SK-N-SH (cell line): ENCODE data around the gene GNL2. TPM values are rescaled to one million over a fixed set of nuclear protein-coding genes. Genes with fewer than 3 reads are reported as not detected.

Experiments used
- CTCF ChIA-PET: fragments of 300-600, 350-600 bp; formaldehyde crosslinking; extraction: SDS; loops from one replicate; lab custom pipeline; 2021; lab: Yijun Ruan, JAX
- POLR2A ChIA-PET: fragments of 350-600 bp; sonication (Branson Sonifier 250); formaldehyde crosslinking; extraction: SDS; loops from one replicate; lab custom pipeline; 2020; ENCODE audit warnings: antibody characterized with exemption, inconsistent platforms; lab: Yijun Ruan, JAX
- DNase-seq: peaks from one replicate; pipeline ENCODE4 v3.0.0; 2012
- H2AFZ ChIP-seq: fragments of 200-600 bp; sonication (generic); 2 replicates; pipeline ENCODE4 v1.8.1; 2016; ENCODE audit warnings: antibody characterized with exemption, mild to moderate bottlenecking, low read depth
- H3F3A ChIP-seq: fragments of 200-600 bp; sonication (generic); replicated peaks from 2 replicates; pipeline ENCODE3; 2016; ENCODE audit warnings: antibody characterized with exemption, mild to moderate bottlenecking; ENCODE audit not compliant: insufficient read depth
- H3K27ac ChIP-seq, 2 experiments: fragments of 200-500 bp in 1 of 2; fragments of 200-600 bp in 1 of 2; sonication (Bioruptor generic) in 1 of 2; sonication (generic), shearing (Covaris generic) in 1 of 2; 2 replicates each; pipeline versions ENCODE4 v1.5.1 to v1.6.1; 2014 to 2016; ENCODE audit warnings: low read depth in 2 of 2, inconsistent platforms in 1 of 2, low read length in 1 of 2, mild to moderate bottlenecking in 1 of 2, mixed read lengths in 1 of 2
- H3K27me3 ChIP-seq: fragments of 200-600 bp; sonication (generic), shearing (Covaris generic); 2 replicates; pipeline ENCODE4 v1.6.1; 2016; ENCODE audit warnings: mixed run types; ENCODE audit not compliant: insufficient read depth
- H3K36me3 ChIP-seq, 2 experiments: fragments of 200-500 bp in 1 of 2; fragments of 200-600 bp in 1 of 2; sonication (Bioruptor generic) in 1 of 2; sonication (generic) in 1 of 2; replicated peaks in 1 of 2; 2 replicates each; pipeline versions ENCODE3 to v1.5.1; 2014 to 2016; ENCODE audit warnings: low read length in 1 of 2, mild to moderate bottlenecking in 1 of 2; ENCODE audit not compliant: insufficient read depth in 2 of 2, control insufficient read depth in 1 of 2
- H3K4me1 ChIP-seq, 2 experiments: fragments of 200-500 bp in 1 of 2; fragments of 200-600 bp in 1 of 2; sonication (Bioruptor generic) in 1 of 2; sonication (generic), shearing (Covaris generic) in 1 of 2; 2 replicates each; pipeline versions ENCODE4 v1.5.1 to v1.6.1; 2014 to 2016; ENCODE audit warnings: low read depth in 1 of 2, low read length in 1 of 2, mixed run types in 1 of 2; ENCODE audit not compliant: insufficient read depth in 2 of 2, control insufficient read depth in 1 of 2
- H3K4me2 ChIP-seq: fragments of 200-600 bp; sonication (generic), shearing (Covaris generic); 2 replicates; pipeline ENCODE4 v1.6.1; 2017; ENCODE audit warnings: mixed run types
- H3K4me3 ChIP-seq, 2 experiments: fragments of 200-500 bp in 1 of 2; fragments of 200-600 bp in 1 of 2; sonication (Bioruptor generic) in 1 of 2; sonication (generic), shearing (Covaris generic) in 1 of 2; 2 replicates each; pipeline versions ENCODE4 v1.5.1 to v1.8.1; 2014 to 2016; ENCODE audit warnings: low read depth in 2 of 2, inconsistent platforms in 1 of 2, low read length in 1 of 2, mild to moderate bottlenecking in 1 of 2, mixed read lengths in 1 of 2, moderate library complexity in 1 of 2
- H3K79me2 ChIP-seq: fragments of 200-600 bp; sonication (generic); 2 replicates; pipeline ENCODE4 v1.8.1; 2017; ENCODE audit warnings: mild to moderate bottlenecking; ENCODE audit not compliant: insufficient read depth
- H3K9ac ChIP-seq: fragments of 200-600 bp; sonication (generic); 2 replicates; pipeline ENCODE4 v1.6.1; 2017; ENCODE audit warnings: mixed run types
- H3K9me2 ChIP-seq: fragments of 200-600 bp; sonication (generic); 2 replicates; pipeline ENCODE4 v1.6.1; 2017; ENCODE audit warnings: mixed run types
- H3K9me3 ChIP-seq: fragments of 200-600 bp; sonication (generic); 2 replicates; pipeline ENCODE4 v1.6.1; 2017; ENCODE audit warnings: mixed run types, mild to moderate bottlenecking, moderate library complexity
- H4K20me1 ChIP-seq: fragments of 200-600 bp; sonication (generic); 2 replicates; pipeline ENCODE4 v1.6.1; 2017; ENCODE audit warnings: mild to moderate bottlenecking, mixed run types; ENCODE audit not compliant: insufficient read depth
- CTCF ChIP-seq: fragments of 200-600 bp; sonication (generic); IDR thresholded peaks from 2 replicates; pipeline ENCODE4 v1.6.1; 2017; ENCODE audit warnings: antibody characterized with exemption, mild to moderate bottlenecking, moderate library complexity
- EZH2phosphoT487 ChIP-seq: fragments of 200-600 bp; sonication (generic); IDR thresholded peaks from 2 replicates; pipeline ENCODE4 v1.6.1; 2017; ENCODE audit warnings: low read depth, mixed run types, mild to moderate bottlenecking, antibody characterized with exemption, moderate library complexity, borderline replicate concordance
- GATA2 ChIP-seq: sonication (generic); formaldehyde crosslinking; IDR thresholded peaks from 2 replicates; pipeline ENCODE4 v1.5.0; 2020; ENCODE audit warnings: mild to moderate bottlenecking, missing genetic modification reagents
- IRF3 ChIP-seq: fragments of 150-350 bp; IDR thresholded peaks from 2 replicates; pipeline ENCODE4 v1.6.1; 2016; ENCODE audit warnings: mild to moderate bottlenecking, low read depth, low read length
- MEF2A ChIP-seq: IDR thresholded peaks from 2 replicates; pipeline ENCODE4 v1.4.0; 2012; ENCODE audit warnings: low read depth, borderline replicate concordance
- MXI1 ChIP-seq: IDR thresholded peaks from 2 replicates; pipeline ENCODE4 v1.6.1; 2012; ENCODE audit warnings: mild to moderate bottlenecking, low read depth, low read length, improper control_type of control experiment
- REST ChIP-seq: IDR thresholded peaks from 2 replicates; pipeline ENCODE4 v1.6.1; 2012; ENCODE audit warnings: mild to moderate bottlenecking, low read depth, low read length, moderate library complexity
- TEAD4 ChIP-seq: IDR thresholded peaks from 2 replicates; pipeline ENCODE4 v1.4.0; 2012; ENCODE audit warnings: mild to moderate bottlenecking, borderline replicate concordance; ENCODE audit not compliant: insufficient read depth
- YY1 ChIP-seq: IDR thresholded peaks from 2 replicates; pipeline ENCODE4 v1.4.0; 2012; ENCODE audit warnings: low read depth, mild to moderate bottlenecking
- ZBTB33 ChIP-seq: IDR thresholded peaks from 2 replicates; pipeline ENCODE4 v1.4.0; 2012; ENCODE audit warnings: low read depth, borderline replicate concordance
- WGBS: methylation state at CpG from one replicate; pipeline ENCODE4 v1.1.6; 2017; ENCODE audit warnings: low lambda C conversion rate; 5-methylcytosine and 5-hydroxymethylcytosine counted together
- polyA plus RNA-seq, 3 experiments: library from polyadenylated mRNA; depleted of rRNA; stranded (reverse); fragments of >200 nt; gene quantifications; 2 replicates each; pipeline ENCODE4 v1.2.3, GENCODE V29; 2012

GNL2 gene
- polyA plus RNA-seq, 1 of the 3 experiments (the other 2 are of a cell fraction) = 37.6 TPM

GRCh38 chr1:37634244-37634991 is 38.7 kb upstream of the GNL2 start, which contains the start of gene RSPO1:
TSS of gene RSPO1 (minus strand) at chr1:37634892. CDS start at chr1:37629661, 5,231 bp downstream.
- Histone ChIP-seq H2AFZ (no peak within 1 kb of the TSS), H3K79me2 (no peaks in the 10 kb centered on the region), H3K4me2 (peak within 1 kb of the TSS; percentile 73; the same call in 1 of the 2 replicates), H3K9me2 (no peaks in the 10 kb centered on the region), H3K27me3 (peaks cover 78% of the 10 kb centered on the region), H3K36me3 (no peaks in the 10 kb centered on the region), H4K20me1 (no peaks in the 10 kb centered on the region), H3K4me1 (no peaks in the 10 kb centered on the region; a peak in 1 of 4 replicates), H3K9ac (no peak within 1 kb of the TSS), H3K27ac (no peak within 1 kb of the TSS), H3K9me3 (no peaks in the 10 kb centered on the region), H3K4me3 (peak within 1 kb of the TSS in 1 of 2 experiments; percentile 29; a peak in 3 of 4 replicates), H3F3A (no peaks in the 10 kb centered on the region)
- CTCF ChIA-PET = interaction anchor here (0.9 to 2.2 kb wide), 7 partner anchors 25 to 120 kb away, joined by 3 to 9 read pairs (median 3); partner anchors contain the start of gene MEAF6
- POLR2A ChIA-PET = interaction anchor here (1.1 kb wide), 1 partner anchor 55 kb away, joined by 3 read pairs; no protein-coding TSS in a partner anchor
- TF ChIP-seq EZH2phosphoT487 (0 out of 2 replicates have a peak, but pooled peaks have one; percentile 66), GATA2 (CRISPR knock-in tag) (no peak)
- DNase-seq = peak; percentile 91
- 0% methylated on average over 5 of the region's 72 CpGs for WGBS

- H3F3A ChIP-seq = no peaks in the 10 kb centered on the region
- no peak overlapping the region for H3K27ac ChIP-seq
- no peak overlapping the region for H3K4me2 ChIP-seq
- H3K4me1 ChIP-seq = no peaks in the 10 kb centered on the region; a peak in 1 of 4 replicates
- H3K9me3 ChIP-seq = no peaks in the 10 kb centered on the region
- ChIA-PET POLR2A (no interaction called here), CTCF (interaction anchor here (0.9 to 2.2 kb wide), 5 partner anchors 30 to 57 kb away, joined by 3 to 9 read pairs (median 7); no protein-coding TSS in a partner anchor)
- H3K9me2 ChIP-seq = no peaks in the 10 kb centered on the region
- no peak for TF ChIP-seq TEAD4
- no peak for TF ChIP-seq MEF2A
- peak; percentile 42; the same call in 1 of the 2 replicates for TF ChIP-seq GATA2 (CRISPR knock-in tag)
- no peak for TF ChIP-seq REST
- no peak for TF ChIP-seq IRF3
- no peak for TF ChIP-seq MXI1
- no peak for TF ChIP-seq ZBTB33
- TF ChIP-seq YY1 = no peak
- TF ChIP-seq CTCF = no peak
- no peak overlapping the region for H3K4me3 ChIP-seq
- 5% methylated on average over 7 of the region's 20 CpGs for WGBS
- H3K9ac ChIP-seq = no peak overlapping the region
- no peak overlapping the region for H2AFZ ChIP-seq
- no peaks in the 10 kb centered on the region for H4K20me1 ChIP-seq
- no peaks in the 10 kb centered on the region for H3K79me2 ChIP-seq
- DNase-seq = peak; percentile 70
- H3K36me3 ChIP-seq = no peaks in the 10 kb centered on the region
- peaks cover 77% of the 10 kb centered on the region for H3K27me3 ChIP-seq
These were observed 38.2 kb upstream of the GNL2 start for GRCh38 chr1:37633938-37634243.
